ENCODE data around the gene FAM229A. TPM values are rescaled to one million over a fixed set of nuclear protein-coding genes. Genes with fewer than 3 reads are reported as not detected.

FAM229A gene
- total and polyA plus RNA-seq, 9 of the 15 experiments (the other 6 are each of a cell fraction or from before 2014, with no cell fraction given), result 0.04 to 21.6 (median 7.4) TPM

GRCh38 chr1:32334864-32335534 is 27.3 kb downstream of the FAM229A start (continued):
- TF ChIP-seq ID3 (CRISPR knock-in tag; IDR thresholded peaks at IDR 0.05) (no peak), ID3 (tag; IDR thresholded peaks at IDR 0.05) (no peak), MCM2 (IDR thresholded peaks at IDR 0.05; ENCODE audit: low read depth) (no peak), OTX1 (CRISPR knock-in tag; IDR thresholded peaks at IDR 0.05) (no peak), SIN3A (IDR thresholded peaks at IDR 0.05; ENCODE audit: borderline replicate concordance in 2 of 2, control insufficient read depth in 1 of 2, low read depth in 2 of 2, low read length in 2 of 2) (peak; percentile 71 to 86; a peak in 2 of 4 replicates), PTBP1 (IDR thresholded peaks at IDR 0.05; ENCODE audit: low read depth, low read length) (peak; percentile 74; the same call in 1 of the 2 replicates), ZBTB2 (IDR thresholded peaks at IDR 0.05) (peak; percentile 44; the same call in 1 of the 2 replicates), KDM4B (IDR thresholded peaks at IDR 0.05; ENCODE audit: borderline replicate concordance in 2 of 2, low read depth in 1 of 2) (peak in 1 of 2 experiments; percentile 70; a peak in 1 of 4 replicates), E2F3 (CRISPR knock-in tag; IDR thresholded peaks at IDR 0.05) (peak; percentile 85), KLF10 (CRISPR knock-in tag; IDR thresholded peaks at IDR 0.05) (no peak), KDM2B (CRISPR knock-in tag; IDR thresholded peaks at IDR 0.05) (peak; percentile 98), PPARD (CRISPR knock-in tag; IDR thresholded peaks at IDR 0.05) (no peak), ZBTB1 (CRISPR knock-in tag; IDR thresholded peaks at IDR 0.05; ENCODE audit: borderline replicate concordance, low read depth) (no peak; the same call in 1 of the 2 replicates), MGA (IDR thresholded peaks at IDR 0.05) (no peak)

Data from K562 (cell line).